Kasumi-1 (cell line): ENCODE measurements around the gene PPP1R16B.
"Not testable (repeated sequence)": the region's sequence is repeated elsewhere in the genome, so short reads cannot be mapped to it uniquely, and the experiment has no call there.

Experiments used
- DNase-seq, 2 experiments: peaks; one replicate each; lab custom pipeline; 2025; lab: John Stamatoyannopoulos, UW

PPP1R16B gene

DNA sequence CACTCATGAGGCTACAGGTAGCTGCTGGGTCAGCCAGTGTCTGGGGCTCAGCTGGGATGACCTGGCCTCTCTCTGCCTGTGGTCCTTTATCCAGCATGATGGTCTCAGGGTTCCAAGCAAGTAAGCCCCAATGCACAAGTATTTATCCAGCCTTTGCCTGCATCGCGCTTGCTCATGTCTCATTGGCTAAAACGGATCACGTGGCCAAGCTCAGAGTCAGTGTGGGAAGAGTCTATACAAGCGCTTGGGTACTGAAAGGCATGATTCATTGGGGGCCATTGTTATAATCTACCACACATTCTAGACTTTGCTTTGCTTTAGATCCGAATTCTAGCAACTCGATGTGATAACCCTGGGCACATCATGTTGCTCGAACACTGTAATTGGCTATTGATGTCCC is 48.3 kb downstream of the PPP1R16B start:
- no peak for DNase-seq

DNA sequence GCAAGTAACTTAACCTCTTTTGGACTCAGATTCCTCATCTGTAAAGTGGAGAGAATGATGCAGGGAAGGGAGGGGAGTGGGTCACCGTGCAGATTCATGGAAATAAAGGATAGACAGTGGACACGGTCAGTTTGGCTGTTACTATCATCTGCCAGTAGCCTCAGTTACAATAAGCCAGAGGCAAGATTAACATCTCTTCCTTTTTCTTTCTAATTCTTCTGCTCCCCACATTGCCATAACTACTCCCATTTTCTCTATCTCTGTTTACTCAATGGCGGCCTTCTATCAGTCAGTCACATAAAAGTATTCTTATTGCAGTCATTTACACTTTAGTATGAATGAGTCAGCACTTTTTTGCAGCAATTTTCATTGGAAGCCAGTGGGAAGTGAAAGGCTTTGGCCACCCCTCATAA is 49.2 kb downstream of the PPP1R16B start:
- DNase-seq: no peak

DNA sequence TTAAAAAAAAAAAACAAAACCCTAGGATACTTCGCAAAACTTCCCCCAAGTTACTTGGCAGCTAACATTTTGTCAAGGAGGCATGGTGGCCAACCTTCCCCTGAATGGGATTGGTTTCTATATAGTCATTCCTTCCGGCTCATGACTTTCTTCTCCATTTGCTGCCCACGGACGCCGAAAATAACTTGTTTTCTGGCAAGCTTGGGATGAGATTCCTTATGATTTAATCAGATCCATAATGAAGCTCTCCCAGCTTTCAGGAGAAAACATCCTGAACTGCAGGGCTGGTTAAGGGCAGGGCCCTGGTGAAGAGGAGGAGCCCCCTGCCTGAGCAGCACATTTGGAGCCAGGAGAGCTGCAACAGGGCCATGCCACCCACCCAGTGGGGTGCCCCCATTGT is 49.9 kb downstream of the PPP1R16B start:
- no peak for DNase-seq

DNA sequence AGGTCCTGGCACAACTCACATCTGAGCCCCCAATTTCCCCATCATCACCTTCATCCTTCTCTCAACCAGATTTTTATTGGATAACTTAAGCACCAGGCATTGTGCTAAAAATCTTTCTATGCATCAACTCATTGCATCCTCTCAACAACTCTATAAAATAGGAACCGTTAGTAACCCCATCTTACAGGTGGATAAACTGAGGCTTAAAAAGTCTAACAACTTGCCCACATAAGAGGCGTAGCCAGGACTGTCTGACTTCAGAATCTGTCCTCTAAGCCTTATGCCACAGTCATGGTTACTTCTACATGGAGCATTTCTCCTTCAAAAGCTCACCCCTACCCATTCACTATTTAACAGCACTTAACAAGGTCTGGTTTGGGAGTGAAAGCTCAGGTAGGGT is 51.1 kb downstream of the PPP1R16B start:
- no peak for DNase-seq

DNA sequence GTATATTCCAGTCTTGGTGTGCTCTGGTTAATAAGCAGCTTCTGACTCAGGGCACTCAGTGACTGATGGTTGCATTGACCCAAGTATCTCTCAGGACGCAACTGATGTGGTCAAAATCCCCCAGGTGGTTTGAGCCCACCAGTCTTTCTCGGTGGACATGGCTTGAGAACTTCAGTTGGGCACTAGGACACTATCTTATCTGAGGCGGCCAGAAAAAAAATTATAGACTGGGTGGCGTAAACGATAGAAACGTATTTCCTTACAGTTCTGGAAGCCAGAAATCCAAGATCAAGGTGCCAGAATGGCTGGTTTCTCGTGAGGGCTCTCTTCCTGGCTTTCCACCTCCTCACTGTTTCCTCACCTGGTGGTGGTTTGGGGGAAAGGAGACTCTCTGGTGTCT is 52.2 kb downstream of the PPP1R16B start:
- DNase-seq: no peak

DNA sequence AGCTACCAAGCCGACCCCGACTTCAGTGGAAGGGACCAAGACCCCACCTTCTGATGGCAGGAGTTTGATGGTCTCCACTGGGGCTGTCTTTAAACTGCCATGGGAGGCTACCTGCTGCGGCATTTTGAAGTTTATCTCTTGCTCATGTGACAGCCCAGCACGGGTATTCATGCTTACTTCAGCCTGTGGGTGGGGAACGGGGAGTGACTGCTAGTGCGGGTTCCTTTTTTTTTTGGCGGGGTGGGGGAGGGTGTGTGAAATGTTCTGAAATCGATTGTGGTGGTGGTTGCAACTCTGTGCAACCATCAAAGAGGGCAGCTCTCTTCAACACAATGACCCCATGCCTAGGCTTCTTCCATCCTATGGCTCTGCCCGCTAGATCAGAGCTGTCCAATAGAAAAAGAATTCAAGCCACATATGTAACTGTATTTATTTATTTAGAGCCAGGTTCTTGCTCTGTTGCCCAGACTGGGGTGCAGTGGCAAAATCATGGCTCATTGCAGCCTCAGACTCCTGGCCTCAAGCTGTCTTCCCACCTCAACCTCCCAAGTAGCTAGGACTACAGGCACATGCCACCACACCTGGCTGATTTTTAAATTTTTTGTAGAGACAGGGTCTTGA is 53.7 kb downstream of the PPP1R16B start:
- peak in 1 of 2 experiments; percentile 1 for DNase-seq

DNA sequence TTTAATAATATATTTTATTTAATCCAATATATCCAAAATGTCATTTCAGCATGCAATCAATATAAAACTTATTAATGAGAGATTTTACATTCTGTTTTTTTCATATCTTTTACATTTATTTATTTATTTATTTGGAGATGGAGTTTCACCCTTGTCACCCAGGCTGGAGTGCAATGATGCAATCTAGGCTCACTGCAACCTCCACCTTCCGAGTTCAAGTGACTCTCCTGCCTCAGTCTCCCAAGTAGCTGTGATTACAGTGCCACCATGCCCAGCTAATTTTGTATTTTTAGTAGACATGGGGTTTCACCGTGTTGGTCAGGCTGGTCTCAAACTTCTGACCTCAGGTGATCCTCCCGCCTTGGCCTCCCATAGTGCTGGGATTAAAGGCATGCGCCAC is 54.4 kb downstream of the PPP1R16B start:
- DNase-seq: not testable (repeated sequence)

DNA sequence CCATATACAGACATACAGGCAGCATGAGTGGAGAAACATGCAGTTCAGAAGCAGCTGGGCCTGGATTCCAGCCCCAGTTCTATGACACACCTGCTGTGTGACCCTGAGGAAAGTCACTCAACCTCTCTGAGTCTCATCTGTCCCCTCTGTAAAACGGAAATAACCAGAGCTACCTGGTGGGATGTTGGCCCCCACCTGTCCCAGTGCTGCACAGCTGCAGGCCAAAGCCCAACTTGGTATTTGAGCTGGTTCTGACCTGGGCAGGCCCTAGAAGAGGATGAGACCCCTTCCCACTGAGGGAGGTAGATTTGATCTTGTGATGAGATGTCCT is 55.5 kb downstream of the PPP1R16B start:
- no peak for DNase-seq

DNA sequence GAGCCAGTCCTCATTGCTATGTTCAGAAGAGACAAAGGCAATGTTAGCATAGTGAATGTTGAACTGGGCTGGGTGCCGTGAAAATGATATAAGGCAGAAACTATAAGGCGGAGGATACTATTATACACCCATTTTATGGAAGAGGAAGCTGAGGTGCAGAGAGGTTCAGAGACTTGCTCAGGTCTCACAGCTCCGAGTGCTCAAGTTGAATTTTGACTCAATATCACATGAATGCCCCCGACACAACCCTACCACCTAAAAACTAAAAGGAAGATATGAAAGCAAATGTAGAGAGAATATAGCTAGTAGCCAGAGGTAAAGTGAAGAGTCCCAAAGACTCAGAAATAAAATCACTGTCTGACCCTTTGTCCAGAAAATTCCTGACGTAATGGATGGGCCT is 56.7 kb downstream of the PPP1R16B start:
- no peak for DNase-seq

DNA sequence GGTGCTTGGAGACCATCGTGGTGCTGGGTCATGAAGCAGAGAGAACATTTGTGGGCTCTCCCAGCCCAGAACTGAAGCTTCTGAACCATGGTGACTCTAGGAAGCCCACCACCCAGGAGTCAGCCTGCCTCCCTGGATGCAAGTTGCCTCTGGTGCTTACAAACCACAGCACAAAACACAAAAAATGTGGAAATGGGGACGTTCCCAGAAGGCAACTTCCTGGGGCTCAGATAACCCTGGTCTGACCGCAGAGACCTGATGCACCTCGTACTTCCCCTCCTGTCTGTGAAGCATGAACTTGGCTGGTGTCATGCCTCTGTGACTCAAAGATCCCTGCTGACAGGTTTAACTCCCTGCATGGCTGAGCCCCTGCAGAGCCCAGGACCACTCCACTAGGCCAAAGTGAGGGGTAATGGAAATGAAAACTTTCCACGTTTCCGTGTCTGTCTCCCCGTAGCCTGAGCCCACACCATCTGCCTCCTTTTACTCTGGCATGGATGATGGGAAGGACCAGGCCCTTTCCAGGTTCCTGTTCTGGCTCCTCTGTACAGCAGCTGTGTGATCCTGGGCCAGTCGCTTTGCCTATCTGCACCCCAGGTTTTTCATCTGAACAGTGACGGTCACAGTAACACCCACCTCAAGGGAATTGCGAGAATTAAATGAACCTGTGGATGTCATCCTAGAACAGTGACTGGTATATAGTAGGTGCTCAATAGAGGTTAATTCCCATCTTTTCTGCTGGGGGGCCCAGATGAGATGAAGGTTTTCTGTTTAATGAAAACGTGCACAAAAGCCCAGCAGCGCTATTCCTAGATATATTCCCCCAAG is 57.7 kb downstream of the PPP1R16B start:
- peak; percentile 23 to 31 for DNase-seq

DNA sequence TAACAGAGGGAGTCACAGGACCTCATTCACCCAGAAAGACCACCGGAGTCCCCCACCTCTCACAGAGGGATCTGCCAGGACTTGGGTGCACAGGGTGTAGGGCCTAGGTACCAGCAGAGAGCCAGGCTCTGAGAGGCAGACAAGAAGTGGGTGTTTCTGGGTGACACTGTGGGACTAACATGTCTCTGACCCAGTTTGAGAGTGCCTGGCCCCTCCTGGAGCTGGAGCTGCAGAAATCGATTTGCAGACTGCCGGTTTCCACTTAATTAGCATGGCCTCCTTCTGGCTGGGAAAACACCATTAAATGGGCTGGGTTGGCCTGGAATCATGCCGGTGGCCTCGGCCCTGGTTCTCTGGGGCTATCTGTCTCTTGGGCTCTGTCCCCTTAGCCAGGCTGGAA is 59.2 kb downstream of the PPP1R16B start:
- DNase-seq: no peak

DNA sequence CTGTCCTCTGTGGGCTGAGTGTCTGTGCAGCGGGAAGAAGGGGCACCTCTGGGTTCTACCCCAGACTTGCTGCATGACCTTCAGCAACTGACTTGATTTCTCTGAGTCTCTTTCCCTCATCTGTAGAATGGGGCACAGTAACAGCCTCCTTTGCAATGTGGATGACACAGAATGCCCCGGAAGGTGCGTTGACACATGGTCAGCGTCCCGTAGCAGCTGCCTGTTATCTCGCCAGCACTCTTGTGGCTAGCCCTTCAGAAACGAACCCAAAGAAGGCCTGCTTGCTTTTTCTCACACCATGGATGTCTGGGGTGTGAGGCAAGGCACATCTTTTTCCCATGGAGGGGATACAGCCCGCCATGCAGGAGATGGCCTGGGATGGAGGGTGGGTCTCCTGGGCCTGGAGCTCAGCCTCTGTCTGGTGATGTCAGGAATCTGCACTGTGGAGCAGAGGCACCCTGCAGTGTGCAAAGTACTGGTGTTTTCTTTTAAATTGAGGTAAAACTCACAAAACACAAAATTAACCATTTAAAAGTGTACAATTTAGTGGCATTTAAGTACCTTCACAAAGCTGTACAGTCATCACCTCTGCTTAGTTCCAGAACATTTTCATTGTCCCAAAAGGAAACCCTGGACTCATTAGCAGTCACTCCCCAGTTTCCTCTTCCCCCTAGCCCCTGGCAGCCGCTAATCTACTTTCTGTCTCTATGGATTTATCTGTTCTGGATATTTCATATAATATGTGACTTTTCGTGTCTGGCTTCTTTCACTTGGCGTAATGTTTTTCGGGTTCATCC is 61.0 kb downstream of the PPP1R16B start:
- no peak for DNase-seq

DNA sequence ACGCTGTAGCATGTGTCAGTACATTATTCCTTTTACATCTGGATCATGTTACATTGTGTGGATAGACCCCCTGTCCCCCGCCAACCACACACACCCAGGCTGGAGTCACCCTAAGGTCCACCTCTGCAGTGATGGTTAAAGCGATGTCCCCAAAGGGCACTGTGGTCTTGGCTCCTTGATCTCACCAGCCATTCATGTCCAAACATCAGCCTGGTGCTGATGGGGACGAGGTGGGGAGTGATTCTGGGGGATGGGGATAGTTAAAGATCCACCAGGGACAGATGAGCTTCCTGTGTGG is 61.5 kb downstream of the PPP1R16B start:
- DNase-seq: no peak

DNA sequence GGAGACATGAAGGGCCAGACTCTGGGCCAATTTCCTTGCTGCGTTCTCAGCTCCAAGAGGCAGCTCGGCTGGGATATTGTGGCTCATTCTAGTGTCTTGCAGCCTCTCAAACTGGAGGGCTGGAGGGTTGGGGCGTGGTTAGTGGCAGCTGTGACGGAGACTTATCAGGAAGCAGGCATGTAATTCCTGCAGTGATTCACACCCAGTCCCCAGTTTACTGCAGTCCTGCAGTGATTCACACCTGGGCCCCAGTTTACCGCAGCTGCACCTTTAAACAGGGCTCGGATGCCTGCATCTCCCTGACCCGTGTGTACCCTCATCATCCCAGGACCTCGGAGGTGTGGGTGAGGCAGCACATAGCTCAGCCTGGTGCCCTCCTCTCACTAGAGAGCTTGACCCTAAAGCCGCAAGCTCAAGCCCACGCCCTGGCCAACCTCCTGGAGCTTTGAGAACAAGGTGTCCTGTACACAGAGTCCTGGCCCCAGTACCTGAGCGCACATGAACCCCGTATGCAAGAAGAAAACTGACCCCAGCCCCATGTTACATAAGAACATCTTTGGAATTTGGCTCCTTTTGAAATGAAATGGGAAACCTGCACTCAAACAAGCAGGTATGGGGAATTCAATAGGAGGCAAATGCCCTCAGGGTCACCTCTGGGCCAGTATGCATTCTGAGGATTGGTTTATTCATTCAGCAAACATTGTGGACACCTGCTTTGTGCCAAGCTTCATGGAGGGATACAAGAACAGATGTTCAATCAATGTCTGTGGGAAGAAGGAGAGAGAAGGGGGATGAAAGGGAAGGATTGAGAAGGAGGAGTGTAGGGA is 65.4 kb downstream of the PPP1R16B start:
- DNase-seq: no peak

DNA sequence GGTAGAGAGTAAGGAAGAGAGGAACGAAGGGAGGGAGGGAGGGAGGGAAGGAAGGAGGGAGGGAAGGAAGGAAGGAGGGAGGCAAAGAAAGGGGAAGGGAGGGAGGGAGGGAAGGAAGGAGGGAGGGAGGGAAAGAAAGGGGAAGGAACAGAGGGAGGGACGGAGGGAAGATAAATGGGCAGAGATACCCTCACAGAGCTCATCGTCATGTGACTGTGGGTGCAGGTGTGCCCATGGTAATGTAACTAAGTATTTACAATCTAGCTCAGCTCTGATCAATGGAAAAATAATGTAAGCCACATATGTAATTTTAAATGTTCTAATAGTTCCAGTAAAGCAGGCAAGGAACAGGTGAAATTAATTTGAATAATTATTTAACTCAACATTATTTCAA is 66.1 kb downstream of the PPP1R16B start:
- DNase-seq: no peak

DNA sequence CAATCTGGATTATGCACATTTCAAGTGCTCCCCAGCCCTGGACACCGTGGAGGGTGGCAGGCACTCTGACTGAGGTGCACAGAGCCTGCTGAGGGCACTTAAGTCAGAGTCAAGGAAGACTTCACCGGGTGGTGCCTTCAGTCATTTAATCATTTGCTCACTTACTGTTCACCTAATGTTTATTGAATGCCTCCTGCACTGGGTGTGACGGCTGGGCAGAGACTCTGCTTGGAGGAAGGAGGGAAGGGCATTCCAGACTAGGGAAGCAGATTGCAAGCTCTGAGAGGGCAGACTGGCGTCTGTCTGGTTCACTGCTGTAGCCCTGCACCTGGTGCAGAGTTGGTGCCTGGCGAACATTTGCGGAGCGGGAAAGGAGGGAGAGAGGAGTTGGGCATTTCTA is 66.5 kb downstream of the PPP1R16B start:
- no peak for DNase-seq

DNA sequence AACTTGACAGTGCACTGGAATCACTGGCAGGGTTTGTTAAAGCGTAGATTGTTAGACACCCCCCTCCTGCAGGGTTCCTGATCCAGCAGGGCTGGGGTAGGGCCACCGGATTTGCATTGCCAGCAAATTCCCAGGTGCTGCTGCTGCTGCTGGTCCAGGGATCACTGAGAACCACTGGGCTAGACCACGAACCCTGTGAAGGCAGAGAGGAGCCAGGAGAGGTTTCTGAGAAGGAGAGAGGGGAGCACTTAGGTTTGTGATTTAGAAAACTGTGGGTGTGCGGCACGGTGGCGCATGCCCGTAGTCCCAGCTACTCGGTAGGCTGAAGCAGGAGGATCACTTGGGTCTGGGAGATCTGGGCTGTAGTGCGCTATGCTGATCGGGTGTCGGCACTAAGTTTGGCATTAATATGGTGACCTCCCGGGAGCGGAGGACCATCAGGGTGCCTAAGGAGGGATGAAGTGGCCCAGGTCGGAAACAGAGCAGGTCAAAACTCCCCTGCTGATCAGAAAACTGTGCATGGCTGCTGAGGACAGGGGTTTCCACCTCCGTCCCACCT is 67.1 kb downstream of the PPP1R16B start:
- no peak for DNase-seq

DNA sequence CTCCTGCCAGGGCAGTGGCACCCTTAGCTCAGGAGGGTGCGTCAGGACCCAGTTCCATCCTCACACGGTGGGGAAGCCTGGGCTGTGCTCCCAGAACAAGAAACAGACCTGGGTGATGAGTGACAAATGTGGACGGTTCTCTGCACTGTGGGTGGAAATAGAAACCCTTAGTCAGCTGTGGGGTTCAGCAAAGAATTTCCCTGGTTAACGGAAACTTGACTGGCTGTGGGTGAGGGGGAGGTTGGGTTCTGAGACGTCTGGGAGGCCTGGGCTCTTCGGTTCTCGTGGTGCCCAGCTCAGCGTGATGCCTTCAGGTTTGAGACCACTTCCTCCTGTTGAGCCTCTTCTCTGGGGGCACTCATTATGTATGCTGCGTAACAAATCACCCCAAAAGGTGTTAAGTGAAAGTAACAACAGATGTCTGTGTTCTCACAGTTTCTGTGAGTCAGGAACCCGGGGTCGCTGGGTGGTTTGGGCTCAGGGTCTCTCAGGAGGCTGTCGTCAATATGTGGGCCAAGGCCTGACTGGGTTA is 67.6 kb downstream of the PPP1R16B start:
- no peak for DNase-seq

DNA sequence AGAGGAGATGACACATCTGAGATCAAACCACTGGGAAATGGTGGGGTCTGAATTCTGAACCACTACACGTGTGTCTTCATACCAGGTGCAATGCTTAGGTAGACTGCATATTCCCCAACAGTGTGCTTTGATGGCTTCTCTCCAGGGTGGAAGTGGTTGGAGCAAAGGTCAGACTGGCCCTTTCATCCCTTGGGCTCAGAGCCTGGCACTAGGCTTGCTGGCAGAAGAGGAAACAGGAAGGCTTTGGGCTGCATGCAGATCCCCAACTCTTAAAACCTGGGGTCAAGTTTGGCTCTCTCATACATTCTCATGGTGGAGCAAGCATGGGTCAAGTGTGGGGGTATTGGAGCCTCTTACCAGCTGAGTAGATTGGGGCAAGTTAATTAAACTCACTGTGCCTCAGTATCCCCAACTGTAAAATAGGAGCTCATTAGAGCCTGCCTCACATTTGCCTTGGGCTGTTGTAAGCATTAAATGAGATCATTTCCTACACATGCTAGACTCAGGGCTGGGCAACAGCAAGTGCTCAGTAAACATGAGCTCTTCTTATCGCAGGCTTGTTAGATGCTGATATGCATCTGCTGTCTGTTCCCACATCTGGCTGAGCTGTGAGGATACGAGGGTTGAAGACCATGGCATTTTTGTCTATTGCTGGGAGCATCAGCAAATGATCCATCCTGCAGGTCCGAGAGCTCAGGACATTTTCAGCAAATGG is 69.1 kb downstream of the PPP1R16B start:
- DNase-seq: no peak

DNA sequence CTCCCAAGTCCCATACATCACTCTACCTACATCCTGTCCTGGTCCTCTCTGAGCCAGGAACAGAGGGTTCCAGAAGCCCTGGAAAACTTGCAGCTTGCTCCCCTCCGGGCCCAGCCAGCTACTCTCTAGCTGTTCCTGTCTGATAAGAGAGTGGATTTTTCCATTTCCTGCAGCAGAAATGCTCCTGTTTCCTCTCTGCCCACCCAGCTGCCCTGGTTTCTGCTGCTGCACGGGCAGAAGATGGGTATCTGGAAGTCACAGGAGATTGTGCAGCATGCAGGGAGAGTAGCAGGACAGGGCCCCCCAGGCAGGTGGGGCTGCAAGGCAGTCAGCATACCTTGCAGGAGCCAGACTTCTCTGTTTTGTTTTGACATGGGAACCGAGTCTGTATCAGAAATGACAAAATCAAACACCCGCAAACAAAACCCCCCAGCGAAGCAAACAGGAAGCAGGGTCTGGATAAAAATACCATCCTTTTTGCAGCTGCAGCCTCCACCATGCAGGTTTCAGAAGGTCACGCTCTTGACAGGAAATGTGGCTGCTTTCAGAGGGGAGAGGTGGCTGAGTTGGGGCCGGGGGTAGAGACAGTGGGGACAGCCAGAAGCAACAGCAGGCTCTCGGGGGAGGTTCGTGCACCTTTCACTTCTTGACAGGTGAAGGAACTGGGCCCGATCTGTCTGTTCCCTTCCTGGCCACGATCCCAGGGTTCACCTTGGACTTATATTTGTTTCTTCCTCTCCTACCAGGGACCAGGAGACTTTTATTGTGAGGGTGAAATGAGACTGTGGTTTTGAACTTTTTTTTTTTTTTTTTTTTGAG is 69.9 kb downstream of the PPP1R16B start:
- DNase-seq: peak; percentile 25 to 32
